Middle frontal gyrus (tissue), 1 donor: Measurements from ENCODE around the gene B3GALT6.
"Not testable (repeated sequence)": the region's sequence is repeated elsewhere in the genome, so short reads cannot be mapped to it uniquely, and the experiment has no call there.

ENCODE experiments used
- DNase-seq: peaks from one replicate; pipeline ENCODE4 v3.0.0-alpha.2; 2015; ENCODE audit warnings: low spot score; ENCODE audit errors: extremely low spot score

Gene B3GALT6

DNA sequence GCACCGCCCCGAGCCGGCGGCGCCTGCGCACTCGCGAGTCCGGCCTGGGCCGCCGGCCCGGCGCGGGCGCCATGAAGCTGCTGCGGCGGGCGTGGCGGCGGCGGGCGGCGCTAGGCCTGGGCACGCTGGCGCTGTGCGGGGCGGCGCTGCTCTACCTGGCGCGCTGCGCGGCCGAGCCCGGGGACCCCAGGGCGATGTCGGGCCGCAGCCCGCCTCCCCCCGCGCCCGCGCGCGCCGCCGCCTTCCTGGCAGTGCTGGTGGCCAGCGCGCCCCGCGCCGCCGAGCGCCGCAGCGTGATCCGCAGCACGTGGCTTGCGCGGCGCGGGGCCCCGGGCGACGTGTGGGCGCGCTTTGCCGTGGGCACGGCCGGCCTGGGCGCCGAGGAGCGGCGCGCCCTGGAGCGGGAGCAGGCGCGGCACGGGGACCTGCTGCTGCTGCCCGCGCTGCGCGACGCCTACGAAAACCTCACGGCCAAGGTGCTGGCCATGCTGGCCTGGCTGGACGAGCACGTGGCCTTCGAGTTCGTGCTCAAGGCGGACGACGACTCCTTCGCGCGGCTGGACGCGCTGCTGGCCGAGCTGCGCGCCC lies at the start of gene B3GALT6:
Gene B3GALT6 (plus strand): TSS at position 30 of the 588 bp plus-strand sequence. CDS start 42 bp downstream, at position 72.
- peak; percentile 10 for DNase-seq

GRCh38 chr1:1182491-1183220 lies 49.4 kb upstream of the B3GALT6 start:
- DNase-seq, result no peak

GRCh38 chr1:1183221-1183747 lies 48.8 kb upstream of the B3GALT6 start:
- no peak for DNase-seq

- DNase-seq, result no peak
These were observed 47.9 kb upstream of the B3GALT6 start for GRCh38 chr1:1183833-1184775.

- DNase-seq, result no peak
These were observed 46.8 kb upstream of the B3GALT6 start for GRCh38 chr1:1185101-1185765.

- DNase-seq, result no peak
These were observed 44.1 kb upstream of the B3GALT6 start for GRCh38 chr1:1187938-1188337.

- DNase-seq, result no peak
These were observed 42.9 kb upstream of the B3GALT6 start for GRCh38 chr1:1189111-1189510.

GRCh38 chr1:1191734-1192133 lies 40.3 kb upstream of the B3GALT6 start:
- no peak for DNase-seq

DNA sequence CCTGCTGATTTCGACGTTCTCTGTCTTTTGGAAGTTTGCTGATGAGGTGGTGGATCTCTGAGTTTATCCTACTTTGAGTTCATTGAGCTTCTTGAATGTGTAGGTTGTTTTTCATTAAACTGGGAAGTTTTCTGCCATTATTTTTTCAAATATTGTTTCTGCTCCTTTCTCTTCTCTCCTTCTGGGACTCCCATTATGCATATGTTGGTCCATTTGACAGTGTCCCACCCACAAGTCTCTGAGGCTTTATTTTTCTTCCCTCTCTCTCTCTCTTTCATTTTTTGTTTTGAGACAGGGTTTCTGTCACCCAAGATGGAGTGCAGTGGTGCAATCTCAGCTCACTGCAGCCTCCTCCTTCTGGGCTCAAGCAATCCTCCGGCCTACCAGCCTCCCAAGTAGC lies 37.3 kb upstream of the B3GALT6 start:
- DNase-seq, result no peak

DNA sequence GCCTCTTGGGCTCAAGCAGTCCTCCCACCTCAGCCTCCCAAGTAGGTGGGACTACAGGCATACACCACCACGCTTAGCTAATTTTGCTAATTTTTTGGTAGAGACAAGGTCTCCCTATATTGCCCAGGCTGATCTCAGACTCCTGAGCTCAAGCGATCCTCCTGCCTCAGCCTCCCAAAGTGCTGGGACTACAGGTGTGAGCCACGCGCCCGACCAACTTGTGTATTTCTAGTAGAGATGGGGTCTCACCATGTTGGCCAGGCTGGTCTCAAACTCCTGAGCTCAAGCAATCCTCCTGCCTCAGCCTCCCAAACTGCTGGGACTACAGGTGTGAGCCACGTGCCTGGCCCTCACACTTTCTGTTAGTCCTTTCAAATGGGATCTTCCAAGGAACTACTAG lies 36.3 kb upstream of the B3GALT6 start:
- not testable (repeated sequence) for DNase-seq

GRCh38 chr1:1196431-1197187 lies 35.4 kb upstream of the B3GALT6 start:
- no peak for DNase-seq

DNA sequence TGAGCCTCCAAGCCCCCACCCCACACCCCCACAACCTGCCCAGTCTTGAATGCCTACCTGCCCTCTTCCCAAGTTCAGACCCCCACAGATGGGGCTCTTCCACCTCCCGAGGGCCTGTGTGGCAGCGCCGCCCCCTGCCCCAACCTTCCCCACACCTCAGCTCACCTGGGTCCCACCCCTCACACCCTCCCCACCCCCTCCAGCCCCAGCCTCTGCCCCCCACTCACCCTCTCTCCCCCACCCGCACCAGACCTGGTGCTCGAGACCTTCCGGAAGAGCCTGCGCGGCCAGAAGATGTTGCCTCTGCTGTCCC lies 34.9 kb upstream of the B3GALT6 start:
- DNase-seq, result no peak

GRCh38 chr1:1197551-1198422 lies 34.2 kb upstream of the B3GALT6 start:
- no peak for DNase-seq

GRCh38 chr1:1198423-1199140 lies 33.5 kb upstream of the B3GALT6 start:
- no peak for DNase-seq

GRCh38 chr1:1199141-1199960 lies 32.7 kb upstream of the B3GALT6 start:
- no peak for DNase-seq

GRCh38 chr1:1199961-1200875 lies 31.8 kb upstream of the B3GALT6 start:
- DNase-seq, result no peak
